ENCODE results near the gene GFRA3. TPM values are rescaled to one million over a fixed set of nuclear protein-coding genes. Genes with fewer than 3 reads are reported as not detected.

GFRA3 gene
- polyA plus RNA-seq, 3 donors: 2.3 to 3.8 (median 3.6) TPM

- no peak for DNase-seq (ENCODE audit: low read depth in 3 of 3, low spot score in 2 of 3)
Measured at GRCh38 chr5:138210985-138211384, 63.4 kb downstream of the GFRA3 start.

Other genes with a start within 250 kb of the GFRA3 start
- gene FAM13B, start 241.5 kb downstream of the GFRA3 start, polyA plus RNA-seq (ENCODE audit: insufficient read length in 3 of 3): 10 to 100 TPM; 52.5 to 56.2 (median 52.8) TPM
- under 1 TPM in 2 of 3 donors, not detected in 1; 0.10 to 0.27 TPM for gene WNT8A, start 190.6 kb downstream of the GFRA3 start, polyA plus RNA-seq (ENCODE audit: insufficient read length in 3 of 3)
- gene NME5, start 135.2 kb downstream of the GFRA3 start, polyA plus RNA-seq (ENCODE audit: insufficient read length in 3 of 3): 10 to 100 TPM; 22.7 to 24.9 (median 23.3) TPM
- gene BRD8, start 96.0 kb downstream of the GFRA3 start, polyA plus RNA-seq (ENCODE audit: insufficient read length in 3 of 3): 100 to 1,000 TPM; 118 to 139 (median 127) TPM
- gene KIF20A, start 95.5 kb downstream of the GFRA3 start, polyA plus RNA-seq (ENCODE audit: insufficient read length in 3 of 3): 10 to 100 TPM; 44.0 to 47.8 (median 47.0) TPM
- 10 to 100 TPM; 62.1 to 67.3 (median 65.4) TPM for gene CDC23, start 61.3 kb downstream of the GFRA3 start, polyA plus RNA-seq (ENCODE audit: insufficient read length in 3 of 3)
- gene CDC25C, start 57.2 kb upstream of the GFRA3 start, polyA plus RNA-seq (ENCODE audit: insufficient read length in 3 of 3): 1 to 10 TPM; 6.8 to 8.4 (median 7.8) TPM
- gene FAM53C, start 63.6 kb upstream of the GFRA3 start, polyA plus RNA-seq (ENCODE audit: insufficient read length in 3 of 3): 10 to 100 TPM; 29.3 to 31.1 (median 29.7) TPM
- 100 to 1,000 TPM in 1 of 3 donors, 10 to 100 TPM in 2; 96.6 to 102 (median 98.6) TPM for gene KDM3B, start 78.1 kb upstream of the GFRA3 start, polyA plus RNA-seq (ENCODE audit: insufficient read length in 3 of 3)
- gene REEP2, start 164.4 kb upstream of the GFRA3 start, polyA plus RNA-seq (ENCODE audit: insufficient read length in 3 of 3): 10 to 100 TPM in 1 of 3 donors, 1 to 10 TPM in 2; 7.2 to 10.9 (median 8.2) TPM
- 100 to 1,000 TPM; 101 to 410 (median 155) TPM for gene EGR1, start 190.9 kb upstream of the GFRA3 start, polyA plus RNA-seq (ENCODE audit: insufficient read length in 3 of 3)